HEK293 (cell line): ENCODE measurements around the gene KY.

Experiments
- CTCF ChIA-PET: fragments of 350-600 bp; formaldehyde crosslinking; extraction: SDS; loops from one replicate; lab custom pipeline; 2021; ENCODE audit warnings: antibody characterized with exemption; lab: Yijun Ruan, JAX
- POLR2A ChIA-PET: fragments of 300-600 bp; formaldehyde crosslinking; extraction: SDS; loops from one replicate; lab custom pipeline; 2020; ENCODE audit warnings: antibody characterized with exemption, inconsistent platforms; lab: Yijun Ruan, JAX
- H3K27ac ChIP-seq: fragments of 200-500 bp; sonication (Bioruptor generic); 2 replicates; pipeline ENCODE4 v1.5.1; 2014; ENCODE audit warnings: low read depth, low read length, control low read depth, inconsistent platforms; ENCODE audit errors: extremely low read depth
- H3K36me3 ChIP-seq, 2 experiments: fragments of 200-500 bp in 1 of 2; sonication (Bioruptor generic) in 1 of 2; 1 replicate in 1 of 2; 2 replicates in 1 of 2; pipeline ENCODE4 v1.5.1; 2014 to 2017; ENCODE audit warnings: inconsistent platforms in 2 of 2, low read length in 2 of 2; ENCODE audit not compliant: control insufficient read depth in 2 of 2, insufficient read depth in 1 of 2
- H3K4me1 ChIP-seq: fragments of 200-500 bp; sonication (Bioruptor generic); 2 replicates; pipeline ENCODE4 v1.5.1; 2014; ENCODE audit warnings: mild to moderate bottlenecking, low read length, inconsistent platforms; ENCODE audit not compliant: control insufficient read depth, insufficient read depth
- H3K4me3 ChIP-seq: 2 replicates; pipeline ENCODE4 v1.5.1; 2011; ENCODE audit warnings: low read depth, mild to moderate bottlenecking, control low read depth, low read length, moderate library complexity
- H3K9me3 ChIP-seq: fragments of 200-500 bp; sonication (Bioruptor generic); 2 replicates; pipeline ENCODE4 v1.5.1; 2014; ENCODE audit warnings: low read depth, low read length, inconsistent platforms; ENCODE audit not compliant: control insufficient read depth, insufficient read depth
- EGR2 ChIP-seq: fragments of 450-650 bp; formaldehyde crosslinking; IDR thresholded peaks from 2 replicates; pipeline ENCODE4 v1.5.1; 2016; ENCODE audit warnings: low read depth, missing biosample characterization, missing genetic modification characterization
- GFI1B ChIP-seq: fragments of 450-650 bp; formaldehyde crosslinking; IDR thresholded peaks from 2 replicates; pipeline ENCODE4 v1.5.1; 2016; ENCODE audit warnings: missing biosample characterization, missing genetic modification characterization
- GLIS1 ChIP-seq: fragments of 450-650 bp; formaldehyde crosslinking; IDR thresholded peaks from 2 replicates; pipeline ENCODE4 v1.5.1; 2016; ENCODE audit warnings: missing biosample characterization, missing genetic modification characterization
- PRDM2 ChIP-seq: fragments of 450-650 bp; formaldehyde crosslinking; IDR thresholded peaks from 2 replicates; pipeline ENCODE4 v1.5.1; 2016; ENCODE audit warnings: missing biosample characterization, missing genetic modification characterization, borderline replicate concordance
- SP2 ChIP-seq: fragments of 450-650 bp; formaldehyde crosslinking; IDR thresholded peaks from 2 replicates; pipeline ENCODE4 v1.5.1; 2016; ENCODE audit warnings: missing biosample characterization, missing genetic modification characterization
- SP7 ChIP-seq: fragments of 450-650 bp; formaldehyde crosslinking; IDR thresholded peaks from 2 replicates; pipeline ENCODE4 v1.5.1; 2016; ENCODE audit warnings: missing biosample characterization, missing genetic modification characterization
- ZNF132 ChIP-seq: fragments of 450-650 bp; formaldehyde crosslinking; IDR thresholded peaks from 2 replicates; pipeline ENCODE4 v1.5.1; 2017; ENCODE audit warnings: missing biosample characterization, missing genetic modification characterization, borderline replicate concordance
- ZNF248 ChIP-seq: fragments of 450-650 bp; formaldehyde crosslinking; IDR thresholded peaks from 2 replicates; pipeline ENCODE4 v1.5.1; 2017; ENCODE audit warnings: missing biosample characterization, missing genetic modification characterization
- ZNF266 ChIP-seq: fragments of 450-650 bp; formaldehyde crosslinking; IDR thresholded peaks from 2 replicates; pipeline ENCODE4 v1.5.1; 2016; ENCODE audit warnings: missing biosample characterization, missing genetic modification characterization, low read depth
- ZNF391 ChIP-seq: fragments of 450-650 bp; formaldehyde crosslinking; IDR thresholded peaks from 2 replicates; pipeline ENCODE4 v1.5.1; 2016; ENCODE audit warnings: low read depth, missing biosample characterization, missing genetic modification characterization, borderline replicate concordance
- ZNF530 ChIP-seq: fragments of 450-650 bp; formaldehyde crosslinking; IDR thresholded peaks from 2 replicates; pipeline ENCODE4 v1.5.1; 2016; ENCODE audit warnings: low read depth, missing biosample characterization, missing genetic modification characterization
- ZNF558 ChIP-seq: fragments of 450-650 bp; formaldehyde crosslinking; IDR thresholded peaks from 2 replicates; pipeline ENCODE4 v1.5.1; 2016; ENCODE audit warnings: missing biosample characterization, missing genetic modification characterization
- ZNF707 ChIP-seq: fragments of 450-650 bp; formaldehyde crosslinking; IDR thresholded peaks from 2 replicates; pipeline ENCODE4 v1.5.1; 2016; ENCODE audit warnings: missing biosample characterization, missing genetic modification characterization
- ZNF76 ChIP-seq: fragments of 450-650 bp; formaldehyde crosslinking; IDR thresholded peaks from 2 replicates; pipeline ENCODE4; 2016; ENCODE audit warnings: low read depth, missing biosample characterization, missing genetic modification characterization, borderline replicate concordance
- ZSCAN4 ChIP-seq: fragments of 450-650 bp; formaldehyde crosslinking; IDR thresholded peaks from 2 replicates; pipeline ENCODE4 v1.5.1; 2017; ENCODE audit warnings: missing biosample characterization, missing genetic modification characterization
- TF ChIP-seq, protein P1 (sequence below): fragments of 450-650 bp; formaldehyde crosslinking; IDR thresholded peaks from 2 replicates; pipeline ENCODE4 v1.5.1; 2016; ENCODE audit warnings: missing biosample characterization, missing genetic modification characterization
- TF ChIP-seq, protein P2 (sequence below): fragments of 450-650 bp; formaldehyde crosslinking; IDR thresholded peaks from 2 replicates; pipeline ENCODE4 v1.5.1; 2016; ENCODE audit warnings: missing biosample characterization, missing genetic modification characterization
- TF ChIP-seq, protein P3 (sequence below): fragments of 450-650 bp; IDR thresholded peaks from 2 replicates; pipeline ENCODE4 v1.5.1; 2018; ENCODE audit warnings: missing biosample characterization, missing genetic modification characterization
- TF ChIP-seq, protein P4 (sequence below): fragments of 450-650 bp; formaldehyde crosslinking; IDR thresholded peaks from 2 replicates; pipeline ENCODE4 v1.5.1; 2016; ENCODE audit warnings: missing biosample characterization, missing genetic modification characterization, borderline replicate concordance

KY gene

DNA sequence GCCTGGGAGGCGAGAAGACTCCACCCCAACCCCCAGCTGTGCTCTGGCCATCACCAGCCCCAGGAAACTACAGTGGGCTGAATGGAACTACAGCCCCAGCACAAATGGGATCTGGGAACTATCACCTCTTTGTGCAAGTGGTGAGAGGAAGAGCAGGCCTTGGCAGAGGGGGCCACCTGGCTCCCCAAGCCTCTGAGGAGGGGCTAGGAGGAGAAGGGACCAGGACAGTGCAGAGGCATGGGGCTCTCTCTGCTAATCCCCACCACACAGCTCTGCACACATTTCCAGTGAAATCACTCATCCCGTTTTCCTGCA is 31.6 kb downstream of the KY start:
- no peaks in the 10 kb centered on the region for H3K4me1 ChIP-seq
- no peak for TF ChIP-seq EGR2
- TF ChIP-seq PRDM2 (tag by site-specific recombination), result no peak
- TF ChIP-seq ZNF76 (tag by site-specific recombination), result no peak
- no peak for TF ChIP-seq SP7 (tag by site-specific recombination)
- no peak for TF ChIP-seq GLIS1 (tag by site-specific recombination)
- no peak for TF ChIP-seq ZNF530 (tag by site-specific recombination)
- no peak for TF ChIP-seq ZNF391 (tag by site-specific recombination)
- TF ChIP-seq, protein P1, sequence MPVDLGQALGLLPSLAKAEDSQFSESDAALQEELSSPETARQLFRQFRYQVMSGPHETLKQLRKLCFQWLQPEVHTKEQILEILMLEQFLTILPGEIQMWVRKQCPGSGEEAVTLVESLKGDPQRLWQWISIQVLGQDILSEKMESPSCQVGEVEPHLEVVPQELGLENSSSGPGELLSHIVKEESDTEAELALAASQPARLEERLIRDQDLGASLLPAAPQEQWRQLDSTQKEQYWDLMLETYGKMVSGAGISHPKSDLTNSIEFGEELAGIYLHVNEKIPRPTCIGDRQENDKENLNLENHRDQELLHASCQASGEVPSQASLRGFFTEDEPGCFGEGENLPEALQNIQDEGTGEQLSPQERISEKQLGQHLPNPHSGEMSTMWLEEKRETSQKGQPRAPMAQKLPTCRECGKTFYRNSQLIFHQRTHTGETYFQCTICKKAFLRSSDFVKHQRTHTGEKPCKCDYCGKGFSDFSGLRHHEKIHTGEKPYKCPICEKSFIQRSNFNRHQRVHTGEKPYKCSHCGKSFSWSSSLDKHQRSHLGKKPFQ, result no peak
- TF ChIP-seq, protein P2, sequence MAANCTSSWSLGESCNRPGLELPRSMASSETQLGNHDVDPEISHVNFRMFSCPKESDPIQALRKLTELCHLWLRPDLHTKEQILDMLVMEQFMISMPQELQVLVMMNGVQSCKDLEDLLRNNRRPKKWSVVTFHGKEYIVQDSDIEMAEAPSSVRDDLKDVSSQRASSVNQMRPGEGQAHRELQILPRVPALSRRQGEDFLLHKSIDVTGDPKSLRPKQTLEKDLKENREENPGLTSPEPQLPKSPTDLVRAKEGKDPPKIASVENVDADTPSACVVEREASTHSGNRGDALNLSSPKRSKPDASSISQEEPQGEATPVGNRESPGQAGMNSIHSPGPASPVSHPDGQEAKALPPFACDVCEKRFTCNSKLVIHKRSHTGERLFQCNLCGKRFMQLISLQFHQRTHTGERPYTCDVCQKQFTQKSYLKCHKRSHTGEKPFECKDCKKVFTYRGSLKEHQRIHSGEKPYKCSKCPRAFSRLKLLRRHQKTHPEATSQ (tag by site-specific recombination), result no peak
- TF ChIP-seq ZNF248 (tag by site-specific recombination), result no peak
- TF ChIP-seq SP2 (tag by site-specific recombination), result no peak
- no peak for TF ChIP-seq ZNF707 (tag by site-specific recombination)
- TF ChIP-seq ZNF266 (tag by site-specific recombination), result no peak
- no peak for TF ChIP-seq GFI1B (tag by site-specific recombination)
- TF ChIP-seq ZNF132, result no peak
- TF ChIP-seq ZNF558, result no peak
- H3K36me3 ChIP-seq, result no peaks in the 10 kb centered on the region
- H3K9me3 ChIP-seq, result no peaks in the 10 kb centered on the region
- ChIA-PET CTCF (interaction anchor here (0.7 kb wide), 1 partner anchor 125 kb away, joined by 3 read pairs; no protein-coding TSS in a partner anchor), POLR2A (no interaction called here)
- no peak overlapping the region for H3K4me3 ChIP-seq
- no peak overlapping the region for H3K27ac ChIP-seq

- H3K27ac ChIP-seq, result no peak overlapping the region
- no peaks in the 10 kb centered on the region for H3K4me1 ChIP-seq
- POLR2A ChIA-PET, result no interaction called here
- H3K9me3 ChIP-seq, result no peaks in the 10 kb centered on the region
- TF ChIP-seq ZSCAN4 (tag by site-specific recombination), result no peak
- TF ChIP-seq, protein P3, sequence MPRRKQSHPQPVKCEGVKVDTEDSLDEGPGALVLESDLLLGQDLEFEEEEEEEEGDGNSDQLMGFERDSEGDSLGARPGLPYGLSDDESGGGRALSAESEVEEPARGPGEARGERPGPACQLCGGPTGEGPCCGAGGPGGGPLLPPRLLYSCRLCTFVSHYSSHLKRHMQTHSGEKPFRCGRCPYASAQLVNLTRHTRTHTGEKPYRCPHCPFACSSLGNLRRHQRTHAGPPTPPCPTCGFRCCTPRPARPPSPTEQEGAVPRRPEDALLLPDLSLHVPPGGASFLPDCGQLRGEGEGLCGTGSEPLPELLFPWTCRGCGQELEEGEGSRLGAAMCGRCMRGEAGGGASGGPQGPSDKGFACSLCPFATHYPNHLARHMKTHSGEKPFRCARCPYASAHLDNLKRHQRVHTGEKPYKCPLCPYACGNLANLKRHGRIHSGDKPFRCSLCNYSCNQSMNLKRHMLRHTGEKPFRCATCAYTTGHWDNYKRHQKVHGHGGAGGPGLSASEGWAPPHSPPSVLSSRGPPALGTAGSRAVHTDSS (tag by site-specific recombination), result no peak
- TF ChIP-seq, protein P4, sequence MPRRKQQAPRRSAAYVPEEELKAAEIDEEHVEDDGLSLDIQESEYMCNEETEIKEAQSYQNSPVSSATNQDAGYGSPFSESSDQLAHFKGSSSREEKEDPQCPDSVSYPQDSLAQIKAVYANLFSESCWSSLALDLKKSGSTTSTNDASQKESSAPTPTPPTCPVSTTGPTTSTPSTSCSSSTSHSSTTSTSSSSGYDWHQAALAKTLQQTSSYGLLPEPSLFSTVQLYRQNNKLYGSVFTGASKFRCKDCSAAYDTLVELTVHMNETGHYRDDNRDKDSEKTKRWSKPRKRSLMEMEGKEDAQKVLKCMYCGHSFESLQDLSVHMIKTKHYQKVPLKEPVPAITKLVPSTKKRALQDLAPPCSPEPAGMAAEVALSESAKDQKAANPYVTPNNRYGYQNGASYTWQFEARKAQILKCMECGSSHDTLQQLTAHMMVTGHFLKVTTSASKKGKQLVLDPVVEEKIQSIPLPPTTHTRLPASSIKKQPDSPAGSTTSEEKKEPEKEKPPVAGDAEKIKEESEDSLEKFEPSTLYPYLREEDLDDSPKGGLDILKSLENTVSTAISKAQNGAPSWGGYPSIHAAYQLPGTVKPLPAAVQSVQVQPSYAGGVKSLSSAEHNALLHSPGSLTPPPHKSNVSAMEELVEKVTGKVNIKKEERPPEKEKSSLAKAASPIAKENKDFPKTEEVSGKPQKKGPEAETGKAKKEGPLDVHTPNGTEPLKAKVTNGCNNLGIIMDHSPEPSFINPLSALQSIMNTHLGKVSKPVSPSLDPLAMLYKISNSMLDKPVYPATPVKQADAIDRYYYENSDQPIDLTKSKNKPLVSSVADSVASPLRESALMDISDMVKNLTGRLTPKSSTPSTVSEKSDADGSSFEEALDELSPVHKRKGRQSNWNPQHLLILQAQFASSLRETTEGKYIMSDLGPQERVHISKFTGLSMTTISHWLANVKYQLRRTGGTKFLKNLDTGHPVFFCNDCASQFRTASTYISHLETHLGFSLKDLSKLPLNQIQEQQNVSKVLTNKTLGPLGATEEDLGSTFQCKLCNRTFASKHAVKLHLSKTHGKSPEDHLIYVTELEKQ (tag by site-specific recombination), result no peak
- no peak overlapping the region for H3K4me3 ChIP-seq
- H3K36me3 ChIP-seq, result no peaks in the 10 kb centered on the region
- CTCF ChIA-PET, result interaction anchor here (0.7 kb wide), 1 partner anchor 124 kb away, joined by 3 read pairs; no protein-coding TSS in a partner anchor
Measured at GRCh38 chr3:134618478-134619300, 32.1 kb downstream of the KY start.
